Hepatocyte (in vitro differentiated cells): ENCODE results near the gene IGF2.

ENCODE experiments used
- CTCF ChIP-seq: fragments of 200-600 bp; sonication (generic); IDR thresholded peaks from 2 replicates; pipeline ENCODE4 v1.5.1; 2016; ENCODE audit warnings: antibody characterized with exemption, mild to moderate bottlenecking; ENCODE audit not compliant: poor library complexity
- EZH2 ChIP-seq: fragments of 200-600 bp; sonication (generic); IDR thresholded peaks from 2 replicates; pipeline ENCODE4 v1.6.1; 2016; ENCODE audit warnings: antibody characterized with exemption, mild to moderate bottlenecking, borderline replicate concordance
- EZH2phosphoT487 ChIP-seq: fragments of 200-600 bp; sonication (generic); IDR thresholded peaks from one replicate; pipeline ENCODE4 v1.6.1; 2018; ENCODE audit warnings: antibody characterized with exemption, mild to moderate bottlenecking, low read depth, moderate library complexity; ENCODE audit not compliant: unreplicated experiment, severe bottlenecking

- no peak for TF ChIP-seq CTCF
- TF ChIP-seq EZH2, result no peak
- TF ChIP-seq EZH2phosphoT487, result no peak
Observed at GRCh38 chr11:2154195-2154585, 15.0 kb upstream of the IGF2 start.
